Cardiac fibroblast (primary cell): Measurements from ENCODE around the gene PTPRN2.

ENCODE experiments used
- DNase-seq, 2 donors: peaks; one replicate each; pipeline versions ENCODE4 v3.0.0 to v3.0.0-alpha.2; 2010; ENCODE audit warnings: low read depth in 2 of 2
- H3K4me3 ChIP-seq, 2 donors: replicated peaks in 1 of 2; 1 replicate in 1 of 2; 2 replicates in 1 of 2; pipeline ENCODE4 v1.5.1; 2011; ENCODE audit warnings: low read depth in 2 of 2, low read length in 2 of 2, mild to moderate bottlenecking in 2 of 2, moderate library complexity in 1 of 2
- TF ChIP-seq, protein P1 (sequence below): IDR thresholded peaks from one replicate; pipeline ENCODE4 v1.5.1; 2011; ENCODE audit warnings: low read depth, mild to moderate bottlenecking, low read length, inconsistent platforms

The PTPRN2 gene

DNA sequence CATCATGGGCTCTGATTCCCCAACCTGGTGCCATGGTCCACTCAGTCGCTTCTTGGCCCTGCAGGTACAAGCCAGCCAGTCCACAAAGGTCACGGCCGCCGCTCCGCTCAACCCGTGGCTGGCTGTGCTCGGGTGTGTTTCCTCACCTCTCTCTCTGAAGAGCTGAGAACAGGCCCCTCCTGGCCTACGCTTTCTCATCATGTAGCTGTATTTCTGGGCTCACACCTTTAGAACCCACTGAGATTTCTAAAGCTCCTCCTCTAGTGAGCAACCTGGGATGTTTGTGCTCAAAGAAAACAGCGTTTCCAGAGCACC lies 30.2 kb downstream of the PTPRN2 start:
- no peak overlapping the region for H3K4me3 ChIP-seq
- no peak for DNase-seq
- TF ChIP-seq, protein P1, sequence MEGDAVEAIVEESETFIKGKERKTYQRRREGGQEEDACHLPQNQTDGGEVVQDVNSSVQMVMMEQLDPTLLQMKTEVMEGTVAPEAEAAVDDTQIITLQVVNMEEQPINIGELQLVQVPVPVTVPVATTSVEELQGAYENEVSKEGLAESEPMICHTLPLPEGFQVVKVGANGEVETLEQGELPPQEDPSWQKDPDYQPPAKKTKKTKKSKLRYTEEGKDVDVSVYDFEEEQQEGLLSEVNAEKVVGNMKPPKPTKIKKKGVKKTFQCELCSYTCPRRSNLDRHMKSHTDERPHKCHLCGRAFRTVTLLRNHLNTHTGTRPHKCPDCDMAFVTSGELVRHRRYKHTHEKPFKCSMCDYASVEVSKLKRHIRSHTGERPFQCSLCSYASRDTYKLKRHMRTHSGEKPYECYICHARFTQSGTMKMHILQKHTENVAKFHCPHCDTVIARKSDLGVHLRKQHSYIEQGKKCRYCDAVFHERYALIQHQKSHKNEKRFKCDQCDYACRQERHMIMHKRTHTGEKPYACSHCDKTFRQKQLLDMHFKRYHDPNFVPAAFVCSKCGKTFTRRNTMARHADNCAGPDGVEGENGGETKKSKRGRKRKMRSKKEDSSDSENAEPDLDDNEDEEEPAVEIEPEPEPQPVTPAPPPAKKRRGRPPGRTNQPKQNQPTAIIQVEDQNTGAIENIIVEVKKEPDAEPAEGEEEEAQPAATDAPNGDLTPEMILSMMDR, result no peak

GRCh38 chr7:158556721-158557440 lies 30.7 kb downstream of the PTPRN2 start:
- no peak for DNase-seq
- no peak overlapping the region for H3K4me3 ChIP-seq
- TF ChIP-seq, protein P1, result no peak

GRCh38 chr7:158555034-158555520 lies 32.5 kb downstream of the PTPRN2 start:
- H3K4me3 ChIP-seq, result no peak overlapping the region
- TF ChIP-seq, protein P1, result no peak
- no peak for DNase-seq

DNA sequence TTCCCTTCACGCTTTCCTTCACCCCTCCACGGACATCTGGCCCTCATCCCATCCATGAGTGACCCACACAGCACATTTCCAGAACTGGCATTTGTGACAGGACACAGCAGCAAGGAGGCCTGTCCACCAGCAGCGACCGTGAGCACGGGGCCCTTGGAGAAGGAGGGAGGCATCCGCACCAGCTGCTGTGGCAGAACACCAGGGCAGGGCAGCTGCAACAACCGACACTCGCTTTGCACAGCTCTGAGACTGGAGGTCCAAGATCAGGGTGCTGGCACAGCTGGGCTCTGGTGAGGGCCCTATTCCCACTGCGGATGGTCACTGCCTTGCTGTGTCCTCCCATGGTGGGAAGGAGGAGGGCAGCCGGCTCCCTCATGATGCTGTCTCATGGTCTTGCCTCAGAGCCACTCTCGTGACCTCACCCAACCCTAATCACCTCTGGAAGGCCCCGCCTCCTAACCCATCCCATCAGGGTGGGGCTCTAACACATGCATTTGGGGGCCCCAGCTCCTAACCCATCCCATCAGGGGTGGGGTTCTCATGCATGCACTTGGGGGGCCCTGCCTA lies 36.7 kb downstream of the PTPRN2 start:
- DNase-seq, result no peak

DNA sequence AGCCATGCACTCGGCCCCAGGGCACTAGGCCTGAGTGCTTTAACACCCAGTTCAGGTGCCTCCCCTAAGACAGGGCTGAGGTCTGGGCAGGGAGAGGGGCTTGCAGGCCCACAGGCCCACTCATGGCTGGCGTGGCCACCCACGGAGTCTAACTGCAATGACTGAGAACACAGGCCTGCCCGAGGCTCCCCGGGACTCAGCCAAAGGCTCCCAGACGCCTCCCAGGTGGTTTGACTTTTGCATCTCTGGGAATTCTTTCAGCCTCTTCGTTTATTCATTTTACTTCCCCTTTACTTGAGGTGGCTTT lies 37.3 kb downstream of the PTPRN2 start:
- no peak overlapping the region for H3K4me3 ChIP-seq
- TF ChIP-seq, protein P1, result no peak
- no peak for DNase-seq

More for the DNA sequence above, 36.7 kb downstream of the PTPRN2 start:
- TF ChIP-seq, protein P1, result no peak
- no peak overlapping the region for H3K4me3 ChIP-seq

DNA sequence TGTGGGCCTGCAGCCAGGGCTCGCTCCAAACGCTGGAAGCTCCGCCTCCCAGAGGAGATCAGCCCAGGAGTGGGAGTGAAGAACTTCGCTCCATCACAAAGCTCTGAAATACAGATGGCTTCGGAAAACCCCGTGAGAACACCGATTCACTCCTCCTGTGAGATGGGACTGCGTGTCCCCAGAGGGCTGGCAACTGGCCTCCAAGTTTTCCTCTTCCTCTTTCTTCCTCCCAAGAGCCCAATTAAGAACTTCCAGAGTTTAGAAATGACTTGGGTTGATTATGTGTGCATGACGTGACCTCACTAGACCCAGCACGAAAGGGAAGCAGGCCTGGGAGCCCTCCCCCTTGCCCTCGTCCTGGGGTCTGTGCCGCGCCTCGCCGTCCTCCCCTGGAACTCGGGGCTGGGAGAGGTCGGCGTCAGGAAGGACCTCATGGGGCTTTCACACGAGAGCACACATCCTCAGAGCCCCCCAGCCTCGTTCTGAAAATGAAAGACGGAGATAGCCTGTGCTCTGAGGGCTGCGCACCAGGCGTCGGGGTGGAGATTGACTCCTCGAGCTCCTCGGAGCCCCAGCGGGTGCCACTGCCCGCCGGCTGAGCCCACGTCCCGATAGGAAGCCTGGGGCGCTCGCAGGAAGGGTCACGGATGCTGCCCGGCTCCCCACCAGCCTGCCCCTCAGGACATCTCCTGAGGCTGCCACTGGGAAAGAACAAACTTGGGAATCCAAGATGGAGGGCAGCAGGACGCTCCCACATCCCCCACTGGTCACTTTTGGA lies 37.8 kb downstream of the PTPRN2 start:
- DNase-seq, result peak; percentile 33 to 48
- TF ChIP-seq, protein P1, result no peak
- H3K4me3 ChIP-seq, result no peak overlapping the region
